ENCODE measurements around the gene STK17A. TPM values are rescaled to one million over a fixed set of nuclear protein-coding genes. Genes with fewer than 3 reads are reported as not detected.

STK17A gene
- total RNA-seq, 2 donors from 2014 or later: 16.0 to 30.6 TPM

DNA sequence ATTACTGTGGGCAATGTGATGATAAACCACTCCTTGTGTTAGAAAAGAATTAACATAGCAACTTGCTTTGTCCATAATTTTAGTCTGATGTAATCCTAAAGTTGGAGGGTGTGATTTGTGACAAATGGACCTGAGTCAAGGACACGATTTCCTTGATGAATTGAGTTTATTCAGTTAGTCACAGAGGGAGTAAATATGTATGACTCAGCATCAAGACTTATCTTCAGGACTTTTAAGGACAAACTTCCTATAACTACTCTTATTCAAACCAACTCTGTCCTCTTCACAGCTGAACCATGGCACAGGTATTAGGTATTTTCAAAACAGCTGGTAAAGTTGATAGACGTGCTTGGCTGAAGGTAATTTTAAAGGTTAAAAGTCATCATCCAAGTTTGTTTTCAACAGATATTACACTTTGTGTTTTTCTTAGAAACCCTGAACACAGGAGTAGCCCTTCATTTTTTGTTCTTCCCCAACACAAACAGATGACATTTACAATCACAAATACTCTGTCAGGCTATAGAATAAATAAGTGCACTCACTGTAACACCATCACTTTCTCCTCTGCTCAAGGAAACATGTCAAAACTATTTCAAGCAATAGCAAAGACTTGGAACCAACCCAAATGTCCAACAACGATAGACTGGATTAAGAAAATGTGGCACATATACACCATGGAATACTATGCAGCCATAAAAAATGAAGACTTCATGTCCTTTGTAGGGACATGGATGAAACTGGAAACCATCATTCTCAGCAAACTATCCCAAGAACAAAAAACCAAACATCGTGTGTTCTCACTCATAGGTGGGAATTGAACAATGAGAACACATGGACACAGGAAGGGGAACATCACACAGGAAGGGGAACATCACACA is 91.9 kb downstream of the STK17A start:
- no peaks in the 10 kb centered on the region for H3K36me3 ChIP-seq
- intact Hi-C loops (cut with DNase I): no loop called here
- no peak overlapping the region for H3K4me3 ChIP-seq
- no peaks in the 10 kb centered on the region for H3K27me3 ChIP-seq
- H3K27ac ChIP-seq: no peak overlapping the region
- H3K4me1 ChIP-seq: no peaks in the 10 kb centered on the region
- H3K9me3 ChIP-seq: no peaks in the 10 kb centered on the region
- no peak overlapping the region for H3K9ac ChIP-seq (ENCODE audit: low read depth in 2 of 2, low read length in 2 of 2)
- TF ChIP-seq, protein P1, sequence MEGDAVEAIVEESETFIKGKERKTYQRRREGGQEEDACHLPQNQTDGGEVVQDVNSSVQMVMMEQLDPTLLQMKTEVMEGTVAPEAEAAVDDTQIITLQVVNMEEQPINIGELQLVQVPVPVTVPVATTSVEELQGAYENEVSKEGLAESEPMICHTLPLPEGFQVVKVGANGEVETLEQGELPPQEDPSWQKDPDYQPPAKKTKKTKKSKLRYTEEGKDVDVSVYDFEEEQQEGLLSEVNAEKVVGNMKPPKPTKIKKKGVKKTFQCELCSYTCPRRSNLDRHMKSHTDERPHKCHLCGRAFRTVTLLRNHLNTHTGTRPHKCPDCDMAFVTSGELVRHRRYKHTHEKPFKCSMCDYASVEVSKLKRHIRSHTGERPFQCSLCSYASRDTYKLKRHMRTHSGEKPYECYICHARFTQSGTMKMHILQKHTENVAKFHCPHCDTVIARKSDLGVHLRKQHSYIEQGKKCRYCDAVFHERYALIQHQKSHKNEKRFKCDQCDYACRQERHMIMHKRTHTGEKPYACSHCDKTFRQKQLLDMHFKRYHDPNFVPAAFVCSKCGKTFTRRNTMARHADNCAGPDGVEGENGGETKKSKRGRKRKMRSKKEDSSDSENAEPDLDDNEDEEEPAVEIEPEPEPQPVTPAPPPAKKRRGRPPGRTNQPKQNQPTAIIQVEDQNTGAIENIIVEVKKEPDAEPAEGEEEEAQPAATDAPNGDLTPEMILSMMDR (IDR thresholded peaks at IDR 0.05): no peak
- DNase-seq: no peak

Other genes with a start within 250 kb of the STK17A start
- gene COA1, start 146.4 kb downstream of the STK17A start, total RNA-seq: 10 to 100 TPM; 24.8 to 45.1 TPM
- 10 to 100 TPM in 1 of 2 donors, 1 to 10 TPM in 1; 5.4 to 14.7 TPM for gene BLVRA, start 175.6 kb downstream of the STK17A start, total RNA-seq

Measured in colonic mucosa (tissue), 4 donors.